ENCODE measurements around the gene TCEANC. TPM values are rescaled to one million over a fixed set of nuclear protein-coding genes. Genes with fewer than 3 reads are reported as not detected.

The TCEANC gene
- total RNA-seq, 1 donor from 2014 or later: 2.5 TPM

DNA sequence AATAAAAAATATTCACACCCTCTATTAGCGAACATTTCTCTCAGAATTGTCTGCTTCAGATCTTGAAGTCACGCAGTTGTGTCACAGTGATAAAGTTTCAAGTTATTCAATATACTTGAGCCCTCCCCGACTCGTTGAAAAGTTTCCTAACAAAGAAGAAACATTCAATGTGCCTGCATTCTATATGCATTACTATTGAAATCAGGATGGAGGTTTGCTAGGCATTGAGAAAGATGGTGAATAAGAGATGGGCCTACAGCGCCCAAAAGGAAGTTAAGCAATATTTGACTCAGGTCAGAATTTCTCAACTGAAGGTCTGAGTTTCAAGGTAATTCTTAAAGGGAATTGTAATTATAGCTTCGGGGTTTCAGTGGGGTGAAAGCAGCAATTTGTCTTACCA is 6.1 kb downstream of the TCEANC start:
- Mint-ChIP-seq H3K27ac (ENCODE audit: unreplicated experiment) (no peak overlapping the region), H3K27me3 (ENCODE audit: low read depth) (no peaks in the 10 kb centered on the region), H3K9me3 (ENCODE audit: low read depth) (no peaks in the 10 kb centered on the region), H3K36me3 (ENCODE audit: low read depth) (peaks cover 3% of the 10 kb centered on the region), H3K4me3 (ENCODE audit: unreplicated experiment) (no peak overlapping the region), H3K4me1 (ENCODE audit: low read depth) (peaks cover 16% of the 10 kb centered on the region)
- no peak for DNase-seq (ENCODE audit: low spot score)
- no peak for TF ChIP-seq CTCF (IDR thresholded peaks at IDR 0.05)

DNA sequence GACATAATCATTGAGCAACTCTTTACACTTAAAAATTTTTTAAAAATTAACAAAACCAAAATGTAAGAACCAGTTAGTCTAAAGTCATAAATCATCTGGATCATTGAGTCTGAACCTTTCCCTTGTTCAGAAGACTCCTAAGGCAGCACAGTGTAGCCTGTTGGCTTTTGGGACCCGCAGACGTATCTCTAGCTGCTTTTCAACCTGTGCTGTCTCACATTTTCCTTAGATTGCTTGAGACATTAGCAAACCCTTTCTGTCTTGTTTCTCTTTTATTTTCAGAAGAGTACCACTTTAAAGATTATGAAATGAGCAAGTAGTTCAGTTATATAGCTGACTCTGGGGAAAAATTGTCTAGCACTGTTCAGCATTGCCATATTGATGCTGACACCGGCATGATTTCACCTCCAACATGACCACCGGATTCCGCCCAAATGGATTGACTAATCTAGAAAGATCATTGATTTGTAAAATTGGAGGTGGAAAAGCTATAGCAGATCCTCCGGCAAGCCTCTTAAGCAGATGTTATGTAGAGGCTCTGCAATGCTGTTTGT is 8.9 kb downstream of the TCEANC start:
- no peak overlapping the region for H3K27ac Mint-ChIP-seq (ENCODE audit: unreplicated experiment)
- no peak for TF ChIP-seq CTCF (IDR thresholded peaks at IDR 0.05)
- peaks cover 3% of the 10 kb centered on the region for H3K36me3 Mint-ChIP-seq (ENCODE audit: low read depth)
- no peak for DNase-seq (ENCODE audit: low spot score)
- peaks cover 28% of the 10 kb centered on the region for H3K4me1 Mint-ChIP-seq (ENCODE audit: low read depth)
- H3K27me3 Mint-ChIP-seq (ENCODE audit: low read depth): no peaks in the 10 kb centered on the region
- H3K4me3 Mint-ChIP-seq (ENCODE audit: unreplicated experiment): no peak overlapping the region
- peaks cover under 1% of the 10 kb centered on the region for H3K9me3 Mint-ChIP-seq (ENCODE audit: low read depth)

DNA sequence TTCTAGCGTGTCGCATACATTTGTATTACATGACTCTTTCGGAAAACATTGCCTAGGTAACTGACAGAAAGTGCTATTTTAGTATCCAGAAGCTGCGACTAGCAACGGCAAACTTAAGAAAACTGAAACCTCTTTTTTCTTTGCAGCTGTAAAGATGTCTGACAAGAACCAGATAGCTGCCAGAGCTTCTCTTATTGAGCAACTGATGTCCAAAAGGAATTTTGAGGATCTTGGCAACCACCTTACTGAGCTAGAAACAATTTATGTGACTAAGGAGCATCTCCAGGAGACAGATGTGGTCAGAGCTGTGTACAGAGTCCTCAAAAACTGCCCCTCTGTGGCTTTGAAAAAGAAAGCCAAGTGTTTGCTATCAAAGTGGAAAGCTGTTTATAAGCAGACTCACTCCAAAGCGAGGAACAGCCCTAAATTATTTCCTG is 9.4 kb downstream of the TCEANC start:
- H3K9me3 Mint-ChIP-seq (ENCODE audit: low read depth): peaks cover 3% of the 10 kb centered on the region
- TF ChIP-seq CTCF (IDR thresholded peaks at IDR 0.05): no peak
- no peak overlapping the region for H3K4me3 Mint-ChIP-seq (ENCODE audit: unreplicated experiment)
- H3K36me3 Mint-ChIP-seq (ENCODE audit: low read depth): peaks cover 3% of the 10 kb centered on the region
- no peaks in the 10 kb centered on the region for H3K27me3 Mint-ChIP-seq (ENCODE audit: low read depth)
- no peak for DNase-seq (ENCODE audit: low spot score)
- no peak overlapping the region for H3K27ac Mint-ChIP-seq (ENCODE audit: unreplicated experiment)
- peaks cover 33% of the 10 kb centered on the region for H3K4me1 Mint-ChIP-seq (ENCODE audit: low read depth)

DNA sequence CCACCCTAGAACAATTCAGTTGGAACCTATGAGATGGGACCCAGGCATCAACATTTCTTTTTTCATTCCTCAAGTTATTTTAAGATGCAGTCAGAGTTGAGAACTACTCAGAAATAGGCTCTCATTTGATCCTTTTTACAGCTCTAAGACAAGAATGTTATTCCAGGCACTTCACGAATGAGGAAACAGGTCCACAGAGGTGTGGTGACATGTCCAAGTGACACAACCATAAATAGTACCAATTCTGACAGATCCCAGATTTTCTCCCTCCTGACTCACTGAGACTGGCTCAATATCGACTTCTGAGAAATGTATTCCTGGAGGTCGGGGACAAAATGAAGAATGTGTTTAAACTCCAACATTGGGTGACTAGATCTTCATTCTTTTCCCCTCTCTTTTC is 11.1 kb downstream of the TCEANC start:
- H3K27me3 Mint-ChIP-seq (ENCODE audit: low read depth): no peaks in the 10 kb centered on the region
- peaks cover 3% of the 10 kb centered on the region for H3K36me3 Mint-ChIP-seq (ENCODE audit: low read depth)
- no peak for TF ChIP-seq CTCF (IDR thresholded peaks at IDR 0.05)
- H3K27ac Mint-ChIP-seq (ENCODE audit: unreplicated experiment): peak overlapping the region; percentile 13
- no peak for DNase-seq (ENCODE audit: low spot score)
- H3K4me1 Mint-ChIP-seq (ENCODE audit: low read depth): peaks cover 36% of the 10 kb centered on the region
- peaks cover 3% of the 10 kb centered on the region for H3K9me3 Mint-ChIP-seq (ENCODE audit: low read depth)
- H3K4me3 Mint-ChIP-seq (ENCODE audit: unreplicated experiment): no peak overlapping the region

GRCh38 chrX:13666836-13667235 is 13.9 kb downstream of the TCEANC start:
- no peak for DNase-seq (ENCODE audit: low spot score)
- Mint-ChIP-seq H3K36me3 (ENCODE audit: low read depth) (peaks cover 3% of the 10 kb centered on the region), H3K4me1 (ENCODE audit: low read depth) (peaks cover 42% of the 10 kb centered on the region), H3K4me3 (ENCODE audit: unreplicated experiment) (no peak overlapping the region), H3K9me3 (ENCODE audit: low read depth) (peaks cover 3% of the 10 kb centered on the region), H3K27me3 (ENCODE audit: low read depth) (no peaks in the 10 kb centered on the region), H3K27ac (ENCODE audit: unreplicated experiment) (peak overlapping the region; percentile 92)
- TF ChIP-seq CTCF (IDR thresholded peaks at IDR 0.05): no peak

Data from chondrocyte (in vitro differentiated cells).